Measurements from ENCODE around the gene FER. TPM values are rescaled to one million over a fixed set of nuclear protein-coding genes. Genes with fewer than 3 reads are reported as not detected.

The FER gene
- total RNA-seq, 4 donors from 2014 or later, result 2.2 to 7.5 (median 3.7) TPM

DNA sequence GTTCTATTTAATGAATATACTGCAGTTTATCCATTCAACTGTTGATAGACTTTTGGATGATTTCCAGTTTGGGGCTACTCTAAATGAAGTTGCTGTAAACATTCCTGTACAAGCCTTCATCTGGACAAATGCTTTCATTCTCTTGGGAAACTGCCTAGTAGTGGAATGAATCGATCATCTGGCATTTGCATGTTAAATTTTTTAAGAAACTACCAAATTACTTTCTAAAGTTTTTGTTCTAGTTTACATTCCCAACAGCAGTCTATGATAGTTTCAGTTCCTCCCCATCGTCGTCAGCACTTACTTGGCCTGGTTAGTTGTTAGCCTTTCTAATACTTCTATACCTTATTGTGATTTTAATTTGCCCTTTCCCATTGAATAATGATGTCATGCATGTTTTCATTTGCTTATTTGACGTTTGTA is 306.3 kb downstream of the FER start:
- no peaks in the 10 kb centered on the region for H3K9me3 ChIP-seq
- no peak for TF ChIP-seq POLR2A (IDR thresholded peaks at IDR 0.05)
- TF ChIP-seq, protein P1, sequence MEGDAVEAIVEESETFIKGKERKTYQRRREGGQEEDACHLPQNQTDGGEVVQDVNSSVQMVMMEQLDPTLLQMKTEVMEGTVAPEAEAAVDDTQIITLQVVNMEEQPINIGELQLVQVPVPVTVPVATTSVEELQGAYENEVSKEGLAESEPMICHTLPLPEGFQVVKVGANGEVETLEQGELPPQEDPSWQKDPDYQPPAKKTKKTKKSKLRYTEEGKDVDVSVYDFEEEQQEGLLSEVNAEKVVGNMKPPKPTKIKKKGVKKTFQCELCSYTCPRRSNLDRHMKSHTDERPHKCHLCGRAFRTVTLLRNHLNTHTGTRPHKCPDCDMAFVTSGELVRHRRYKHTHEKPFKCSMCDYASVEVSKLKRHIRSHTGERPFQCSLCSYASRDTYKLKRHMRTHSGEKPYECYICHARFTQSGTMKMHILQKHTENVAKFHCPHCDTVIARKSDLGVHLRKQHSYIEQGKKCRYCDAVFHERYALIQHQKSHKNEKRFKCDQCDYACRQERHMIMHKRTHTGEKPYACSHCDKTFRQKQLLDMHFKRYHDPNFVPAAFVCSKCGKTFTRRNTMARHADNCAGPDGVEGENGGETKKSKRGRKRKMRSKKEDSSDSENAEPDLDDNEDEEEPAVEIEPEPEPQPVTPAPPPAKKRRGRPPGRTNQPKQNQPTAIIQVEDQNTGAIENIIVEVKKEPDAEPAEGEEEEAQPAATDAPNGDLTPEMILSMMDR (IDR thresholded peaks at IDR 0.05 in 4 of 5, conservative IDR thresholded peaks at IDR 0.05 in 1 of 5), result no peak
- DNase-seq (no peak), ATAC-seq (no peak)
- in situ Hi-C loops (cut with MboI; ENCODE audit: low sequenced_read_pairs in 4 of 4), result no loop called here
- H3K4me3 ChIP-seq, result no peak overlapping the region
- intact Hi-C loops (cut with DNase I; ENCODE audit: low total_unique reads), result no loop called here
- no peaks in the 10 kb centered on the region for H3K4me1 ChIP-seq
- no peaks in the 10 kb centered on the region for H3K27me3 ChIP-seq
- H3K36me3 ChIP-seq, result no peaks in the 10 kb centered on the region
- H3K27ac ChIP-seq, result no peak overlapping the region

DNA sequence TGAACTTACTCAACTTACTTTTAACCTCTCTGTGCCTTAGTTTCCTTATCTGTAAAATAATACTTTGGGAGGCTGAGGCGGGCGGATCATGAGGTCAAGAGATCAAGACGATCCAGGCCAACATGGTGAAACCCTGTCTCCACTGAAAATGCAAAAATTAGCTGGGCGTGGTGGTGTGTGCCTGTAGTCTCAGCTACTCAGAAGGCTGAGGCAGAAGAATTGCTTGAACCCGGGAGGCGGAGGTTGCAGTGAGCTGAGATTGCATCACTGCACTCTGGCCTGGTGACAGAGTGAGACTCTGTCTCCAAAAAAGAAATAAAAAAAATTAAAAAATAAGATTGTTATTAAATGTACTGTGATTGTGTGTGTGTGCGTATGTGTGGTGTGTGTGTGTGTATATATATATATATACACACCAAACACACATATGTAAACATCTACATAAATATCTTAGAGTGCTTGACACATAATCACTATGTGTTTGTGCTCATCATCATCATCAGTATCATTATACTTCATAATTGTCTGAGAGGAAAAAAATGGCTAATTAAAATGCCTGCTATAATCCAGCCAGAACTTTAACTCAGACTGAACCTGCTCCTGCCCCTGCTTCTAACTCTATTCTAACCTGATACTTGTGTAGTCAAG is 312.8 kb downstream of the FER start:
- ATAC-seq (no peak), DNase-seq (no peak)
- in situ Hi-C loops (cut with MboI; ENCODE audit: low sequenced_read_pairs in 4 of 4), result no loop called here
- Histone ChIP-seq H3K9me3 (no peaks in the 10 kb centered on the region), H3K4me1 (peaks cover 0 to 5% of the 10 kb centered on the region in 2 donors), H3K4me3 (no peak overlapping the region), H3K36me3 (no peaks in the 10 kb centered on the region), H3K27ac (no peak overlapping the region), H3K27me3 (no peaks in the 10 kb centered on the region)
- intact Hi-C loops (cut with DNase I; ENCODE audit: low total_unique reads), result no loop called here
- TF ChIP-seq POLR2A (IDR thresholded peaks at IDR 0.05), result no peak
- TF ChIP-seq, protein P1 (IDR thresholded peaks at IDR 0.05 in 4 of 5, conservative IDR thresholded peaks at IDR 0.05 in 1 of 5), result no peak

DNA sequence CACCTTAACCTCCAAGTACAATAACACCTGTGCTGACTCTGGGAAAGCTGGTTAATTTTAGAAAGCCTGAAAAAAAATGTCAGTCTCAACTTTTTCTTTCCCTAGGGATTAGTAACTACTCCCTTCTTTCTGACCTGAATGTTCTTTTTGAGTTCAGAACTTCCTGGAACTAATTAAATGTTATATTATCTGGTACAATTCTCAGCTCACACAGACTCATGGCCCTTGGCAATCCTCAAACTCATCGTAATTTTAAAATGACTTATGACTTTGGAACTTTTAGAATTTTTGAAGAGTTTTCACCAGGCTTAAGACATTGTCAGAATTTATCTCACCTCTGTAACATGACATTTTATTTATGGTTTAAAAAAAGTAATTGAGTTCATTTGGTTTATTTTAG is 315.0 kb downstream of the FER start:
- no peaks in the 10 kb centered on the region for H3K36me3 ChIP-seq
- intact Hi-C loops (cut with DNase I; ENCODE audit: low total_unique reads), result no loop called here
- H3K4me3 ChIP-seq, result no peak overlapping the region
- DNase-seq (no peak), ATAC-seq (peak; percentile 47 to 55)
- H3K4me1 ChIP-seq, result peaks cover 0 to 5% of the 10 kb centered on the region in 2 donors
- peak overlapping the region in 1 of 4 donors; percentile 3 for H3K27ac ChIP-seq
- no peaks in the 10 kb centered on the region for H3K9me3 ChIP-seq
- H3K27me3 ChIP-seq, result no peaks in the 10 kb centered on the region
- in situ Hi-C loops (cut with MboI; ENCODE audit: low sequenced_read_pairs in 4 of 4), result no loop called here
- TF ChIP-seq POLR2A (IDR thresholded peaks at IDR 0.05), result no peak
- TF ChIP-seq, protein P1 (IDR thresholded peaks at IDR 0.05 in 4 of 5, conservative IDR thresholded peaks at IDR 0.05 in 1 of 5), result no peak

DNA sequence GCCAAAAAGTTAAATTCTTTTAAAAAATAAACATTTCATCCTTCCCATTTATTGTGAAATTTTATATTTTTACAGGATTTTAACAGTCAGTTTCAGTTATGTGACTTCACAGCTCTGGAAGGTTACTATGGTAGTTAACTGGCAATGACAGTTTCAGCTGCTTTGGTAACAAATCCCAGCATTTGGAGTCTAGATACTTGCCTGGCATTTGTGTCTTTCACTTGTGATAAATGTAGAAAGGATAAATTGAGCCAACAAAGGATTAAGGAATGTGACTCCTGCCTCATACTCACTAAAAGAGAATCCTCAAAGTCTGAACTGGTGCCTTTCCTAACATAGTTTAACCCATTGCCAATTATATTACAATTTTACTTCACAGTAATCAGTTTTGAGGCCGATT is 315.5 kb downstream of the FER start:
- TF ChIP-seq, protein P1 (IDR thresholded peaks at IDR 0.05 in 4 of 5, conservative IDR thresholded peaks at IDR 0.05 in 1 of 5), result no peak
- no peak for TF ChIP-seq POLR2A (IDR thresholded peaks at IDR 0.05)
- Histone ChIP-seq H3K4me1 (peaks cover 0 to 5% of the 10 kb centered on the region in 2 donors), H3K27ac (no peak overlapping the region), H3K9me3 (no peaks in the 10 kb centered on the region), H3K36me3 (no peaks in the 10 kb centered on the region), H3K27me3 (no peaks in the 10 kb centered on the region), H3K4me3 (no peak overlapping the region)
- intact Hi-C loops (cut with DNase I; ENCODE audit: low total_unique reads), result no loop called here
- ATAC-seq (no peak), DNase-seq (no peak)
- in situ Hi-C loops (cut with MboI; ENCODE audit: low sequenced_read_pairs in 4 of 4), result no loop called here

DNA sequence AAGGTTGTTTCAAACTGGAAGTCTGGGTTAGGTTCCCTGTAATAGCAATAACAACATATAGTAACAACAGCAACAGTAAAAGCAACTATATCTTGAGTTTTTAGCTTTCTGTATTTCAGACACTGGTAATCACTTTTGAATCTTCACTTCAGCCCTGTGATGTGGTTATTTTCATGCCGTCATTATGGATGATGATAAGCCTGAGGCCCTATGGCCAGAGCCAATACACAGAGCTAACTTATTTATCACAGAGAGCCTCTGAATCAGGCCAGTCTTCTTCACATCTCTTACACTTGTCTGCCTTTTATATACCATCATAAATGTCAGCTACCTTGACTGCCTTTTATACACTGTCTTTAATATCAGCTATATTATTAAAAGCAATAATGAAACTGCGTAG is 329.0 kb downstream of the FER start:
- no peaks in the 10 kb centered on the region for H3K36me3 ChIP-seq
- no peak for ATAC-seq
- TF ChIP-seq POLR2A (IDR thresholded peaks at IDR 0.05), result no peak
- H3K9me3 ChIP-seq, result no peaks in the 10 kb centered on the region
- no peak for DNase-seq
- intact Hi-C loops (cut with DNase I; ENCODE audit: low total_unique reads), result no loop called here
- H3K4me3 ChIP-seq, result no peak overlapping the region
- no peaks in the 10 kb centered on the region for H3K27me3 ChIP-seq
- H3K27ac ChIP-seq, result no peak overlapping the region
- no peaks in the 10 kb centered on the region for H3K4me1 ChIP-seq
- in situ Hi-C loops (cut with MboI; ENCODE audit: low sequenced_read_pairs in 4 of 4), result no loop called here

Measured in gastrocnemius medialis (tissue), 4 donors.